KOPT-K1 (cell line): ENCODE measurements around the gene ZNF524.

Source experiments
- H3K27ac ChIP-seq: fragments of 200-600 bp; sonication (generic); 2 replicates; pipeline ENCODE4 v1.5.1; 2016; ENCODE audit warnings: antibody characterized with exemption, mild to moderate bottlenecking, low read depth, low read length; ENCODE audit not compliant: poor library complexity, severe bottlenecking
- H3K36me3 ChIP-seq: fragments of 200-600 bp; sonication (generic); 2 replicates; pipeline ENCODE4 v1.5.1; 2017; ENCODE audit warnings: antibody characterized with exemption, mild to moderate bottlenecking, low read length, moderate library complexity; ENCODE audit not compliant: insufficient read depth
- H3K9me3 ChIP-seq: fragments of 200-600 bp; sonication (generic); 2 replicates; pipeline ENCODE4 v1.5.1; 2017; ENCODE audit warnings: antibody characterized with exemption, low read length, mild to moderate bottlenecking; ENCODE audit not compliant: insufficient read depth, poor library complexity, severe bottlenecking

Gene ZNF524

DNA sequence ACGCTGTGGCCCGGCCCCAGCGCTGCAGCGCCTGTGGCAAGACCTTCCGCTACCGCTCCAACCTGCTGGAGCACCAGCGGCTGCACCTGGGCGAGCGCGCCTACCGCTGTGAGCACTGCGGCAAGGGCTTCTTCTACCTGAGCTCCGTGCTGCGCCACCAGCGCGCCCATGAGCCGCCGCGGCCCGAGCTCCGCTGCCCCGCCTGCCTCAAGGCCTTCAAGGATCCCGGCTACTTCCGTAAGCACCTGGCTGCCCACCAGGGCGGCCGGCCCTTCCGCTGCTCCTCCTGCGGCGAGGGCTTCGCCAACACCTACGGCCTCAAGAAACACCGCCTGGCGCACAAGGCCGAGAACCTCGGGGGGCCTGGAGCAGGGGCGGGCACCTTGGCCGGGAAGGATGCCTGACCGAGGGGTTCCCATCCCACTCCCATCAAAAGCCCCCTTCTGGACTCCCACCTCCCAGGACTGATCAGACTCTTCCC is 16.3 kb downstream of the ZNF524 start:
- no peaks in the 10 kb centered on the region for H3K9me3 ChIP-seq
- no peak overlapping the region for H3K27ac ChIP-seq
- peaks cover 32% of the 10 kb centered on the region for H3K36me3 ChIP-seq

- Histone ChIP-seq H3K9me3 (no peaks in the 10 kb centered on the region), H3K36me3 (peaks cover 29% of the 10 kb centered on the region), H3K27ac (no peak overlapping the region)
Measured at GRCh38 chr19:55617426-55617825, 17.3 kb downstream of the ZNF524 start.

DNA sequence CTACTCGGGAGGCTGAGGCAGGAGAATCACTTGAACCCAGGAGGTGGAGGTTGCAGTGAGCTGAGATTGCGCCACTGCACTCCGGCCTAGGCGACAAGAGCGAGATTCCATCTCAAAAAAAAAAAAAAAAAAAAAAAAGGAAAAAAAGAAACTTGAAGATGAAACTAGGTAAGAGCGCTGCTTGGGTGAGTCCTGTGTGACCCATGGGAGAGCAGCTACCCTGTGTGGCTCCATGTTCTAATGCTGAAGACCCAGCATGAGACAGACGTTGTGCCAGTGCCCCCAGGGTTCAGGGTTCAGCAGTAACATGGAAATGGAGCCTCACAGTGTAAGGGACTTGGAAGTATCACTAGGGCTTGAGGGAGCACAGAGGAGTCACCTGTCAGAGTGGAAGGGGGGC is 18.3 kb downstream of the ZNF524 start:
- Histone ChIP-seq H3K27ac (no peak overlapping the region), H3K9me3 (no peaks in the 10 kb centered on the region), H3K36me3 (peaks cover 29% of the 10 kb centered on the region)

DNA sequence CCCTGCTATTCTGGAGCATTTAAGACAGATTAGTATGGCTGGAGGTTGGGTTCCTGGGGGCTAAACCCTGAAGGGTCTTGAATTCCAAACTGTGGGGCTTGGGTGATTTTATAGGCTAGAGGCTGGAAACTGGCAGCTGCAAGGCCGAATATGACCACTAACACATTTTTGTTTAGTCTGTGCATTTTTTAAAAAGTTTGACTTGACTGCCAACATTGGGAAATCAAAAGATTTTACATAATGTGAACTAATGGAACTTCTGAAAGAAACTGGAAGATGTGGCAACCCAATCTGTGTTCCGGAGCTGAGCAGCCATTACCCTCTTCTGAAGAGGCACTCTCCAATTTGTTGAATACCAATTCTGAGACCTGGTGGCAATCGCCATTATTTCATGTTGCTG is 19.2 kb downstream of the ZNF524 start:
- Histone ChIP-seq H3K9me3 (no peaks in the 10 kb centered on the region), H3K36me3 (peaks cover 29% of the 10 kb centered on the region), H3K27ac (no peak overlapping the region)

GRCh38 chr19:55620410-55621204 is 20.5 kb downstream of the ZNF524 start:
- no peak overlapping the region for H3K27ac ChIP-seq
- no peaks in the 10 kb centered on the region for H3K9me3 ChIP-seq
- peaks cover 24% of the 10 kb centered on the region for H3K36me3 ChIP-seq

- Histone ChIP-seq H3K27ac (no peak overlapping the region), H3K9me3 (no peaks in the 10 kb centered on the region), H3K36me3 (peaks cover 18% of the 10 kb centered on the region)
Measured at GRCh38 chr19:55621205-55621672, 21.2 kb downstream of the ZNF524 start.

- Histone ChIP-seq H3K36me3 (peaks cover 13% of the 10 kb centered on the region), H3K9me3 (no peaks in the 10 kb centered on the region), H3K27ac (no peak overlapping the region)
Measured at GRCh38 chr19:55621673-55622231, 21.7 kb downstream of the ZNF524 start.

DNA sequence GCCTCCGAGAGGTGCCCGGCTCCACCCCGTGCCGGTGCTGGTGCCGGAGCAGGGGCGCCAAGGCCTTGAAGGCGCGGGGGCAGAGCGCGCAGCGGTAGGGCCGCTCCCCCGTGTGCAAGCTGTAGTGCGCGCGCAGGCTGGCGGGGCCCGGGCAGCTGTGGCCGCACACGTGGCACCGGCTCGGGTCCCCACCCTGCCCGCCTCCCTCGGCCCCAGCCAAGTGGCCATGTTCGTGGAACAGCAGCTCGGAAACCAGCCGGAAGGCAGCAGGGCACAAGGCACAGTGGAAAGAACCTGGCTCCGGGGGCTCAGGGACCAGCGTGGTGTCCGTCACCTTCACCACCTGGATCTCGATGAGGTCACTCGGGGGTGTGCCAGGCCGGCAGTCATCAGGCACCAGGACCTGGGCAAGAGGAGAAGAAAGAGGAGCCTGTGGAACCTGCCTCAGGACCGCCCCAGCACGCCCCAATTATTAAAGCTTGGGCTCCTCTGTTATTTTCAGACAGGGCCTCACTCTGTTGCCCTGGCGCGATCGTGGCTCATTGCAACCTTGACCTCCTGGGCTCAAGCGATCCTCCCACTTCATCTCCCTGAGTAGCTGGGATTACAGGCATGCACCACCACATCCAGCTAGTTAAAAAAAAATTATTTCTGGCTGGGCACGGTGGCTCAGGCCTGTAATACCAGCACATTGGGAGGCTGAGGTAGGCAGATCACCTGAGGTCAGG is 22.3 kb downstream of the ZNF524 start:
- Histone ChIP-seq H3K36me3 (peaks cover 7% of the 10 kb centered on the region), H3K9me3 (no peaks in the 10 kb centered on the region), H3K27ac (no peak overlapping the region)

- Histone ChIP-seq H3K9me3 (no peaks in the 10 kb centered on the region), H3K36me3 (no peaks in the 10 kb centered on the region), H3K27ac (no peak overlapping the region)
Measured at GRCh38 chr19:55623130-55623529, 23.0 kb downstream of the ZNF524 start.

DNA sequence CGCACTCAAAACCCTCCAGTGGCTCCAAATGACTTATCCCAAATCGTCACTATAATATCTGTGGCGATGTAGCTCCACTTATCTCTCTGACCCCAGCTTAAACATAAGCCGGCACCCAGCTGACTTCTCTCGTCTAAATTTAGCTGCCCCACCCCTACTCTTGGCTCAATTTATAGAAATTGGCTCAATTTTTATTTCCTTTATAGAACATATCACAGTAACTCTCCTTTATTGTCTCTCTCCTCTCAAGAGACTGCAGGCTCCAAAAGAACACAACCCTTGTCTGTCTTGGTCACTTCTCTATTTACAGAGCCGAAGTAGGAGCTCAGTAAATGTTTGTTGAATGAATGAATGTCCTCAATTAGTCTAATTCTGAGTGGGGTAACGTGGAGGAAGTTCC is 23.5 kb downstream of the ZNF524 start:
- H3K27ac ChIP-seq: no peak overlapping the region

GRCh38 chr19:55624109-55625003 is 24.3 kb downstream of the ZNF524 start, which contains the start of gene ZNF784:
ZNF784 (minus strand) TSS chr19:55624566; CDS start chr19:55624561, 5 bp downstream.
- no peaks in the 10 kb centered on the region for H3K36me3 ChIP-seq
- H3K9me3 ChIP-seq: no peaks in the 10 kb centered on the region
- peak within 1 kb of the TSS; percentile 69 for H3K27ac ChIP-seq

More for the DNA sequence above, 23.5 kb downstream of the ZNF524 start:
- Histone ChIP-seq H3K9me3 (no peaks in the 10 kb centered on the region), H3K36me3 (no peaks in the 10 kb centered on the region)

DNA sequence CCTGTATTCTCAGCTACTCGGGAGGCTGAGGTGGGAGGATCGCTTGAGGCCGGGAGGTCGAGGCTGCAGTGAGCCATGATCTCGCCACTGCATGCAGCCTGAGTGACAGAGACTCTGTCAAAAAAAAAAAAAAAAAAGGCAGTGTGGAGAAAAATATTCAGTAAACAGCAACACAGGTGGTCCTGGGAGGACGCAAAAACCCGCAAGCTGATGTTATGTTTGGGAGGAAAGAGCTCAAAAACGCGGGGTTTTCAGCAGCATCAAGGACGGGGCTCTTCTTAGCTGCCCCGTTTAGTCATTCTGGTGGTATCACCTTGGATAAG is 24.9 kb downstream of the ZNF524 start:
- Histone ChIP-seq H3K9me3 (no peaks in the 10 kb centered on the region), H3K36me3 (no peaks in the 10 kb centered on the region), H3K27ac (no peak overlapping the region)

- Histone ChIP-seq H3K27ac (no peak overlapping the region), H3K36me3 (no peaks in the 10 kb centered on the region), H3K9me3 (no peaks in the 10 kb centered on the region)
Measured at GRCh38 chr19:55626350-55626749, 26.3 kb downstream of the ZNF524 start.

- H3K36me3 ChIP-seq: no peaks in the 10 kb centered on the region
- H3K27ac ChIP-seq: no peak overlapping the region
- H3K9me3 ChIP-seq: no peaks in the 10 kb centered on the region
Measured at GRCh38 chr19:55632463-55632834, 32.4 kb downstream of the ZNF524 start.
